ENCODE measurements around the gene PER3.

DNA sequence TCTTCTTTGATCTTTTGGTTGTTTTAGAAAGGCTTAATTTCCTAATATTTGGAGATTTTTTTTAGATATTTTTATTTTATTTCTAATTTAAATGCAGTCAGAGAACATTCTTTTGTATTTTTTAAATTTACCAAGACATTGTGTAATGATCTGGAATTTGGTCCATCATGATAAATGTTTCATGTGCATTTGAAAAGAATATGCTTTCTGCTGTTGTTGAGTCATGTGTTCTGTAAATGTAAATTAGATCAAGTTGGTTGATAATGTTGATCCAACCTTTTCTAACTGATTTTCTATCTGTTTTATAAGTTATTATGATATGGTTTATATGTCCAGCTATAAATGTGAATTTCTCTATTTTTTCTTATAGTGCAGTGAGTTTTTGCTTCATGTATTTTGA is 48.9 kb downstream of the PER3 start:
- TF ChIP-seq TAF7 (optimal IDR thresholded peaks at IDR 0.05; ENCODE audit: borderline replicate concordance, low read depth, low read length): no peak
- TF ChIP-seq, protein P1, sequence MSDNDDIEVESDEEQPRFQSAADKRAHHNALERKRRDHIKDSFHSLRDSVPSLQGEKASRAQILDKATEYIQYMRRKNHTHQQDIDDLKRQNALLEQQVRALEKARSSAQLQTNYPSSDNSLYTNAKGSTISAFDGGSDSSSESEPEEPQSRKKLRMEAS (IDR thresholded peaks at IDR 0.05): no peak
- TF ChIP-seq GABPA (IDR thresholded peaks at IDR 0.05; ENCODE audit: borderline replicate concordance, insufficient read depth, low read length): no peak

Measured in H1 (cell line).